ENCODE results near the gene GRIN2B.
A peak's percentile ranks its signal among the peaks of the same experiment; 100 is the strongest.

The GRIN2B gene

GRCh38 chr12:13992585-13992984 lies 11.2 kb upstream of the GRIN2B start:
- TF ChIP-seq CTCF (IDR thresholded peaks at IDR 0.05): no peak
- no peak for DNase-seq
- H3K27ac ChIP-seq: no peak overlapping the region
- no peaks in the 10 kb centered on the region for H3K4me1 ChIP-seq
- no peak overlapping the region for H3K4me3 ChIP-seq
- H3K9me3 ChIP-seq: no peaks in the 10 kb centered on the region
- intact Hi-C loops (cut with DNase I; ENCODE audit: low total_unique reads): no loop called here
- H3K27me3 ChIP-seq: no peaks in the 10 kb centered on the region
- no peaks in the 10 kb centered on the region for H3K36me3 ChIP-seq

- intact Hi-C loops (cut with DNase I; ENCODE audit: low total_unique reads): no loop called here
- Histone ChIP-seq H3K27ac (no peak overlapping the region), H3K36me3 (no peaks in the 10 kb centered on the region), H3K4me1 (no peaks in the 10 kb centered on the region), H3K9me3 (no peaks in the 10 kb centered on the region), H3K27me3 (no peaks in the 10 kb centered on the region), H3K4me3 (no peak overlapping the region)
- no peak for DNase-seq
- no peak for TF ChIP-seq CTCF (IDR thresholded peaks at IDR 0.05)
Observed at GRCh38 chr12:13992106-13992505, 10.7 kb upstream of the GRIN2B start.

GRCh38 chr12:13986031-13986430 lies 4.6 kb upstream of the GRIN2B start:
- intact Hi-C loops (cut with DNase I; ENCODE audit: low total_unique reads): no loop called here
- H3K4me3 ChIP-seq: no peak overlapping the region
- peaks cover 0 to 35% of the 10 kb centered on the region in 2 donors for H3K27me3 ChIP-seq

GRCh38 chr12:13981990-13982389 lies 588 bp upstream of the GRIN2B start:
- Histone ChIP-seq H3K4me3 (no peak overlapping the region), H3K27me3 (peaks cover 0 to 53% of the 10 kb centered on the region in 2 donors)
- no peak for DNase-seq

More at GRCh38 chr12:13986031-13986430, 4.6 kb upstream of the GRIN2B start:
- no peak for TF ChIP-seq CTCF (IDR thresholded peaks at IDR 0.05)
- Histone ChIP-seq H3K36me3 (no peaks in the 10 kb centered on the region), H3K27ac (no peak overlapping the region), H3K9me3 (no peaks in the 10 kb centered on the region), H3K4me1 (peaks cover 0 to 11% (median 5%) of the 10 kb centered on the region in 4 donors)
- no peak for DNase-seq

GRCh38 chr12:13980538-13981295 lies 685 bp downstream of the GRIN2B start:
- no peak for TF ChIP-seq CTCF (IDR thresholded peaks at IDR 0.05)
- intact Hi-C loops (cut with DNase I; ENCODE audit: low total_unique reads): no loop called here
- DNase-seq: no peak
- Histone ChIP-seq H3K4me3 (peak overlapping the region in 1 of 2 donors; percentile 23), H3K36me3 (no peaks in the 10 kb centered on the region), H3K4me1 (peaks cover 0 to 20% (median 13%) of the 10 kb centered on the region in 4 donors), H3K9me3 (no peaks in the 10 kb centered on the region), H3K27me3 (peaks cover 0 to 57% of the 10 kb centered on the region in 2 donors), H3K27ac (no peak overlapping the region)

More at GRCh38 chr12:13981990-13982389, 588 bp upstream of the GRIN2B start:
- Histone ChIP-seq H3K9me3 (no peaks in the 10 kb centered on the region), H3K36me3 (no peaks in the 10 kb centered on the region), H3K27ac (no peak overlapping the region), H3K4me1 (peaks cover 0 to 20% (median 13%) of the 10 kb centered on the region in 4 donors)
- intact Hi-C loops (cut with DNase I; ENCODE audit: low total_unique reads): no loop called here
- TF ChIP-seq CTCF (IDR thresholded peaks at IDR 0.05): no peak

Measured in tibial artery (tissue), 4 donors.